Stimulated activated CD4-positive, alpha-beta T cell treated with anti-CD3 and anti-CD28 coated beads, Interleukin-12 subunit alpha, Interleukin-12 subunit beta, amount 100 ng/mL, for 4 hours (primary cell): Measurements from ENCODE around the gene IGF1R.
"Not testable (repeated sequence)": the region's sequence is repeated elsewhere in the genome, so short reads cannot be mapped to it uniquely, and the experiment has no call there.

Source experiments
- DNase-seq: peaks from one replicate; pipeline ENCODE4 v3.0.0-alpha.2; 2020

IGF1R gene

DNA sequence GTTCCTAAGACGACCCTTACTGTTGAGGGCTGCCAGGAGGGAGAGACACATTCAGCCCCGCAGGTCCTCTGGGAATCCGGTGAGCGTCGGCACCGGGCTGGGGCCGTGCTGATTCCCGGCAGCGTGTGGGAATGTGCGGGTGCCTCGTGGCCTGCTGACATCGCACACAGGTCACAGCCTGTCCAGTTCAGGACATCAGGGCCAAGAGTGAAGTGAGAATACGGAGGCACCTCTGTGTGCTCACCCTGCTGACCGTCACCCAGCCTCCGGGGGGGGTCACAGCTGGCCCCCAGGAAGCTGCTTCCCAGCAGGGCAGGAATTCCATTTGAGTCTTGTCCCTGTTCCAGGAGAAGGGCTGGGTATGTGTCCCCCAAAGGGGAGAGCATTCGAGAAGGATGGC is 305.6 kb downstream of the IGF1R start:
- no peak for DNase-seq

DNA sequence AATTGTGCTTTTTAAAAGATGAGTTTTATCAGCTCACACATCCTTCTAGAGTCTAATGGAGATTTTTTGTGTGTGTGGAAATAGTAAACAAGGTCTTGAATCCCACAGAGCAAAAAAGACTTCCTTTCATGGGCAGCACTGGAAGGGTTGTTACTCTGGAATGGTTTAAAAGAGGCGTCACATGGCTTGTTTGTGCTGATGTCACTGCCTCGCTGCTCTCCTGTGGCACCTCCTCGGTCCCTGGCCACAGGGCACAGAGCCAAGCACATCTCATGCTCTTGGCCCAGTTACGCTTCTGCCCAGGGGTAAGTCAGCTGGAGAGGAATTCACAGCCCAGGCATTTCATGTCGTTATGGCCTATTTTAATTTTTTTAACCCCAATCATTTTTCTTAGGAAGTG is 306.1 kb downstream of the IGF1R start:
- DNase-seq, result no peak

DNA sequence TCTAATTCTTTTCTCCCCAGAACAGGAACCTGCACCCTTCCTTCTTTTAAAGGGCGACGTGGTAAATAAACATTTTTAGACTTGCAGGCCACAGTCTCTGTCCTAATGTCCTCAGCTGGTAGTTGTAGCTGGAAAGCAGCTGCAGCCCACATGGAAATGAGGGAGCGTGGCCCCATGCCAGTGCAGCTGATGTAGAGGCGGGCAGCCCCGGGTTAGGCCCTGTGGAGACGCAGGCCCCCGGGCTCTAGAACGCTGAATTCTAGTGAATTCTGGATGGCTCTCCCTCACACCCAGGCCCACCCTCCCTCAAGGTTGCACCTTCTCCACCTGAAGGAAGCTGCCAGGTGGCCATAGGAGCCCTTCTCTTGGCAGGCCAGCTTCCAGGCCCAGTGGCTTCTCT is 307.0 kb downstream of the IGF1R start:
- DNase-seq, result no peak

DNA sequence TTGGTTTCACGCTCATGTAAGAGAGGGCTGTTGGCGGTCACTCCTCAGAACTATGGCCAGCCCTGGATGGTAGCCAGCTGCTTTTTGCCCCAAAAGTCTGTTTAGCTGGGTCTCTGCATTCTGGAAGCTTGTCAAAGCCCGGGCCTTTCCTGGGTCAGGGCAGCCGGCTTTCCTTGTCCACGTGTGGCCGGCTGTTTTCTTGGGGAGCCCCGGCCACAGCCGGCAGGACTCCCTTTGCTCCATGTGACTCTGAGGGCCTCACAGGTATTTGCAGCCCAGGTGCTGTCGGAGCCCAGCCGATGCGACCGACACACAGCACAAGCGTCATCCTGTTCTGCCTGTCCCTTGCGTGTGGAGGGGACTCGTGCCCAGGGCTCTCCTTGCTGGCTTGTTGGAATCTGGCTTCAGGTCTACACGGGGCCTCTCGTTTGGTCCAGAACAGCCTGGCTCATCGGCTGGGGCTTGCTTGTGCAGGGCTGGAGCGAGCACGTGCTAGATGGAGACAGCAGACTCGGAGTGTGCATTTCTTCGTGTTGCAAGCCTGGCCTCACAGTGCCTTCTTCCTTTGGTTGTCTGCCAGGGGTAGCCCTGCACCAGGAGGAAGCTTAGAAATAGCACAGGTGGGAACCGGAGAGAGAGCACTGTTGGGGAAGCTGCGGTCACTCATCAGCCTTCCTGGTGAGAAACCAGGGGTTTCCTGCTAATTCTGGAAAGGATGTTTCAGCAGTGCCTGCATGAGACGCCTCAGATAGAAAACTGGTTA is 307.8 kb downstream of the IGF1R start:
- no peak for DNase-seq

DNA sequence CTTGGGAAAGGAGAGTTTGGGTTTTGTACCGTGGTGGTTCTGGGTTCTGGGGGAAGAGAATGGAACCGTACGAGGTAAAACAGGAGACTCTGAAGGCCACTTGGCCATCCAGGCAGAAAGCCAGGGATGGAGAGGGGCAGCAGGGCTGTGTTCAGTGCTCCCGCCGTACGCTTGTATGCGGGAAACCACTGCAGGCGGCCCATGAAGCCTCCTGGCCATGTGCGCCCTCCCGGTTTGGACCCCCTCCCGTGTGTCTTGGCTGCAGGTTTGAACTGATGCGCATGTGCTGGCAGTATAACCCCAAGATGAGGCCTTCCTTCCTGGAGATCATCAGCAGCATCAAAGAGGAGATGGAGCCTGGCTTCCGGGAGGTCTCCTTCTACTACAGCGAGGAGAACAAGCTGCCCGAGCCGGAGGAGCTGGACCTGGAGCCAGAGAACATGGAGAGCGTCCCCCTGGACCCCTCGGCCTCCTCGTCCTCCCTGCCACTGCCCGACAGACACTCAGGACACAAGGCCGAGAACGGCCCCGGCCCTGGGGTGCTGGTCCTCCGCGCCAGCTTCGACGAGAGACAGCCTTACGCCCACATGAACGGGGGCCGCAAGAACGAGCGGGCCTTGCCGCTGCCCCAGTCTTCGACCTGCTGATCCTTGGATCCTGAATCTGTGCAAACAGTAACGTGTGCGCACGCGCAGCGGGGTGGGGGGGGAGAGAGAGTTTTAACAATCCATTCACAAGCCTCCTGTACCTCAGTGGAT is 308.6 kb downstream of the IGF1R start:
- DNase-seq, result no peak

DNA sequence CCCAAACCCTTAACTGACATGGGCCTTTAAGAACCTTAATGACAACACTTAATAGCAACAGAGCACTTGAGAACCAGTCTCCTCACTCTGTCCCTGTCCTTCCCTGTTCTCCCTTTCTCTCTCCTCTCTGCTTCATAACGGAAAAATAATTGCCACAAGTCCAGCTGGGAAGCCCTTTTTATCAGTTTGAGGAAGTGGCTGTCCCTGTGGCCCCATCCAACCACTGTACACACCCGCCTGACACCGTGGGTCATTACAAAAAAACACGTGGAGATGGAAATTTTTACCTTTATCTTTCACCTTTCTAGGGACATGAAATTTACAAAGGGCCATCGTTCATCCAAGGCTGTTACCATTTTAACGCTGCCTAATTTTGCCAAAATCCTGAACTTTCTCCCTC is 309.3 kb downstream of the IGF1R start:
- DNase-seq, result no peak

DNA sequence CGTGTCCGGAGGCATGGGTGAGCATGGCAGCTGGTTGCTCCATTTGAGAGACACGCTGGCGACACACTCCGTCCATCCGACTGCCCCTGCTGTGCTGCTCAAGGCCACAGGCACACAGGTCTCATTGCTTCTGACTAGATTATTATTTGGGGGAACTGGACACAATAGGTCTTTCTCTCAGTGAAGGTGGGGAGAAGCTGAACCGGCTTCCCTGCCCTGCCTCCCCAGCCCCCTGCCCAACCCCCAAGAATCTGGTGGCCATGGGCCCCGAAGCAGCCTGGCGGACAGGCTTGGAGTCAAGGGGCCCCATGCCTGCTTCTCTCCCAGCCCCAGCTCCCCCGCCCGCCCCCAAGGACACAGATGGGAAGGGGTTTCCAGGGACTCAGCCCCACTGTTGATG is 309.7 kb downstream of the IGF1R start:
- DNase-seq, result no peak

DNA sequence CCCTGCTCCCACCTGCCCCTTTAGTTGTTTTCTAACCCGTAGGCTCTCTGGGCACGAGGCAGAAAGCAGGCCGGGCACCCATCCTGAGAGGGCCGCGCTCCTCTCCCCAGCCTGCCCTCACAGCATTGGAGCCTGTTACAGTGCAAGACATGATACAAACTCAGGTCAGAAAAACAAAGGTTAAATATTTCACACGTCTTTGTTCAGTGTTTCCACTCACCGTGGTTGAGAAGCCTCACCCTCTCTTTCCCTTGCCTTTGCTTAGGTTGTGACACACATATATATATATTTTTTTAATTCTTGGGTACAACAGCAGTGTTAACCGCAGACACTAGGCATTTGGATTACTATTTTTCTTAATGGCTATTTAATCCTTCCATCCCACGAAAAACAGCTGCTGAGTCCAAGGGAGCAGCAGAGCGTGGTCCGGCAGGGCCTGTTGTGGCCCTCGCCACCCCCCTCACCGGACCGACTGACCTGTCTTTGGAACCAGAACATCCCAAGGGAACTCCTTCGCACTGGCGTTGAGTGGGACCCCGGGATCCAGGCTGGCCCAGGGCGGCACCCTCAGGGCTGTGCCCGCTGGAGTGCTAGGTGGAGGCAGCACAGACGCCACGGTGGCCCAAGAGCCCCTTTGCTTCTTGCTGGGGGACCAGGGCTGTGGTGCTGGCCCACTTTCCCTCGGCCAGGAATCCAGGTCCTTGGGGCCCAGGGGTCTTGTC is 310.7 kb downstream of the IGF1R start:
- DNase-seq, result no peak

DNA sequence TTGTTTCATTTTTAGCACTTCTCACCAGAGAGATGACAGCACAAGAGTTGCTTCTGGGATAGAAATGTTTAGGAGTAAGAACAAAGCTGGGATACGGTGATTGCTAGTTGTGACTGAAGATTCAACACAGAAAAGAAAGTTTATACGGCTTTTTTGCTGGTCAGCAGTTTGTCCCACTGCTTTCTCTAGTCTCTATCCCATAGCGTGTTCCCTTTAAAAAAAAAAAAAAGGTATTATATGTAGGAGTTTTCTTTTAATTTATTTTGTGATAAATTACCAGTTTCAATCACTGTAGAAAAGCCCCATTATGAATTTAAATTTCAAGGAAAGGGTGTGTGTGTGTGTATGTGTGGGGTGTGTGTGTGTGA is 311.3 kb downstream of the IGF1R start:
- no peak for DNase-seq

DNA sequence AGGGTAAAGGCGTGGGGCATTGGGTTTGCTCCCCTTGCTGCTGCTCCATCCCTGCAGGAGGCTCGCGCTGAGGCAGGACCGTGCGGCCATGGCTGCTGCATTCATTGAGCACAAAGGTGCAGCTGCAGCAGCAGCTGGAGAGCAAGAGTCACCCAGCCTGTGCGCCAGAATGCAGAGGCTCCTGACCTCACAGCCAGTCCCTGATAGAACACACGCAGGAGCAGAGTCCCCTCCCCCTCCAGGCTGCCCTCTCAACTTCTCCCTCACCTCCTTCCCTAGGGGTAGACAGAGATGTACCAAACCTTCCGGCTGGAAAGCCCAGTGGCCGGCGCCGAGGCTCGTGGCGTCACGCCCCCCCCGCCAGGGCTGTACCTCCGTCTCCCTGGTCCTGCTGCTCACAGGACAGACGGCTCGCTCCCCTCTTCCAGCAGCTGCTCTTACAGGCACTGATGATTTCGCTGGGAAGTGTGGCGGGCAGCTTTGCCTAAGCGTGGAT is 312.3 kb downstream of the IGF1R start:
- no peak for DNase-seq

DNA sequence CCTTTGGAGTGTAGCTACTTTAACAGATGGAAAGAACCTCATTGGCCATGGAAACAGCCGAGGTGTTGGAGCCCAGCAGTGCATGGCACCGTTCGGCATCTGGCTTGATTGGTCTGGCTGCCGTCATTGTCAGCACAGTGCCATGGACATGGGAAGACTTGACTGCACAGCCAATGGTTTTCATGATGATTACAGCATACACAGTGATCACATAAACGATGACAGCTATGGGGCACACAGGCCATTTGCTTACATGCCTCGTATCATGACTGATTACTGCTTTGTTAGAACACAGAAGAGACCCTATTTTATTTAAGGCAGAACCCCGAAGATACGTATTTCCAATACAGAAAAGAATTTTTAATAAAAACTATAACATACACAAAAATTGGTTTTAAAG is 315.1 kb downstream of the IGF1R start:
- DNase-seq, result no peak

DNA sequence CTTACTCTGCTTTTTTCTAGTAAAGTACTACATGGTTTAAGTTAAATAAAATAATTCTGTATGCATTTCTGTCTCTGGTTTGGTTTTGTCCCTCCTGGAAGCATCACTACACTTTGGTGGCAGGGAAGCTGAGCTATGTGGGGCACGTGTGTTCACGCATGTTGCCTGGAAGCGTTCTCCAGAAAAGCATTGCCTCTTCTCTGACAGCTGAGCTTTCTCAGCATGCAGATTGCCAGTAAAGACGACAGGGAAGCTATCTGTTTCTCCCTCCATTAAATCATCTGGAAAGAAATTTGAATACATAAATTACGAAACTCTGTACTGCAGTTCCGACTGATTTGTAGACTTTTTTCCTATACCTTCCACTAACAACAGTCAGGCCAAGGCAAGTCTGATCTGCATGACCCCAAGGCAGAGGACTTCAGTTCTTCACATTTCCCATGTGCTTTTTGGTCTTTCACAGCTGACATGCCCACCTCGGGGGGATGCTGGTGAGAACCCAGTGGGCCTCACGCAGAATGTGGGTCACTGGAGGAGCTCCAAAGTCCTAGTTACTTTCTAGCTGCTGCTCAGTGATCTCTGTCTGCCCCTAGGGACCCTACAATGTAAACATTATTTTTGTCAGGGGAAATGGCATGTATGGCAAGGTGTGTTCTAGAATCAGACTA is 316.3 kb downstream of the IGF1R start:
- DNase-seq, result no peak

DNA sequence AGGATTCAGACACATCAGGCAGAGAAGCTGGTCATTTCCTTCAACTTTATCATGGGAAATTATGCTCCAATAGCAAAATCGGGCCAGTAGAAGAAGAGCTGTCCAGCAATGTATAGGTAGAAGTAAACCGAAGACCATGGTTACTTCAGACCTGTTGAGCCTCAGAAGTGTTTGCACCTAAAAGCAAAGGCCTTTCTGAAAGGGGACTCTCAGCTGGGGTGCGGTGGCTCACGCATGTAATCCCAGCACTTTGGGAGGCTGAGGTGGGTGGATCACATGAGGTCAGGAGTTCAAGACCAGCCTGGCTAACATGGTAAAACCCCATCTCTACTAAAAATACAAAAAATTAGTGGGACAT is 316.8 kb downstream of the IGF1R start:
- not testable (repeated sequence) for DNase-seq

DNA sequence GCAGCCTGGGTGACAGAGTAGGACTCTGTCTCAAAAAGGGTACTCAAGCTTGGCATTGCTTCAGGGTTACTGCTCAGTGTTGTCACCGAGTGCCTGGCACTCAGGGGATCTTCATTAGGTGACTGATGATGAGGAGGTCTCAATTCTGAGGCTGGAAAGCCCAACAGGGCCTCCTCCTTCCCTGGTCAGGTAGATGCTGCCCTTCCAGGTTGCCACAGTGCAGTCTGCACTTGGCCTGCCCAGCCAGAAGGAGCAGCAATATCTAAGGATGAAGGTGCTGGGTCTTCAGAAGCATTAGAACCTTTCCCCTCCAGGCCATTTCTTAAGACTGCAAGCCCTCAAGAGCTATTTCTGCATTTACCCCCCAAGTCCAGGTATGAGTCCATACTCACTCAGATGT is 317.3 kb downstream of the IGF1R start:
- no peak for DNase-seq

DNA sequence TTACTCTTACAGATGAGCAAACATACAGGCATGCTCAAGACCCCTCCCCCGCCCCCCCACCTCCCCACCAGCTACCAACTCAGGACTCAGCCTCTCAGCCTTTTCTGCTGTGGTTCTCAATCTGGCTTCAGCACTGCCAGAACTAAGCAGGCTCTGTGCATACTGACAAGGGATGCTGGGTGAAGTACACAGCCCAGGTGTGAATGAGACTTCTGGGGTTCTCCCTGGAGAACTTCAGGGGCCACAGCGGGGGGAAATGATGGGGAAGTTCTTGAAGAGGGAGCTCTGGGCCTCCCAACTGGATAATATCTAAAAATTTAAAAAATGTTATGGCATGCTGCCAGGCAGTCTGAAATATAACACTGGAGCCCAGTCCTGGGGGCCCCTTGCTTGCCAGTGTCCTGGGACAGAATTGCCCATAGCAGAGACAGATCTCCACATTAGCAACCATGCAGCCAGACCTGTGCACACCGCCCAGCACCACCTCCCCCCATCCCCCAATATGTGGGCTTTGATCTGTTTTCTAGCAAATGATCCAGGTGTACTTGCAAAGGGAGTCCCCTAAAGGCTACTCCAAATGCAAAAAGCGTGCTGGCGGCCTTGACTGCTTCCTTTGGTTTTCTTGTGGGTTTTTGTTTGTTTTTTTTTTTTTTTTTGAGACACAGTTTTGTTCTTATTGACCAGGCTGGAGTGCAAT is 317.9 kb downstream of the IGF1R start:
- DNase-seq, result no peak

DNA sequence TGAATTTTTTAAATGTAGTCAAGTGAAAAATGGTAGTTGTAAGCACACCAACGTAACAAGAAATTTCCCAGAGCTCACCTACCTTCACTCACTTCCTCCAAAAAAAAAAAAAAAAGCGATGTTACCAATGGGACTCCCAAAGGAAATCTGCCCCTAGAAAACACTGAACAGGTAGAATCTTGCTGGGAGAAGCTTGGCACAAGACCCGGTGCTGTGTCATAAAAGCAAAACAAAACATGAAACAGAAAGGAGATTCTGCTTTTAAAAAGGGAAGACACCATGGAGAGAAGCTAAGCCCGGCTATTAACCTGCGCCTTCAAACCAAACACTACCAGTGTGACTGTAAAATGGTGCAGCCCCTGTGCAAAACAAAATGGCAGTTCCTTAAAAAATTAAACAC is 318.8 kb downstream of the IGF1R start:
- no peak for DNase-seq

DNA sequence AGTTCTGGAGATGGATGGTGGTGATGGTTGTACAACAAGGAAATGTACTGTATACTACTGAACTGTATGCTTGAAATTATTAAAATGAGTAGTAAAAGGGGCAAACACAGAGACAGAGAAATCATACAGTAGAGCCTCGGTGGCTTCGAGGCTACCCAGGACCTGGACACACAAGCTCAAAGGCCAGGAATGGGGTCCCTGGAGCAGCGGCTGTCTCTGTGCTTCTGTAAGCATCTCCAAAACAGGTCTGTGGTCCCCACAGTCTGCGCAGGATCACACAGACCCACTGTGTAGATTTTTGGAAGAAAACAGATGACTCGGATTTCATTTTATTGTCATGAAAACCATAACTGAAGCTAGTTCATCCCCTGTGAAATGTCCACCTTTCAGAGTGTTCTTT is 319.6 kb downstream of the IGF1R start:
- DNase-seq, result no peak

DNA sequence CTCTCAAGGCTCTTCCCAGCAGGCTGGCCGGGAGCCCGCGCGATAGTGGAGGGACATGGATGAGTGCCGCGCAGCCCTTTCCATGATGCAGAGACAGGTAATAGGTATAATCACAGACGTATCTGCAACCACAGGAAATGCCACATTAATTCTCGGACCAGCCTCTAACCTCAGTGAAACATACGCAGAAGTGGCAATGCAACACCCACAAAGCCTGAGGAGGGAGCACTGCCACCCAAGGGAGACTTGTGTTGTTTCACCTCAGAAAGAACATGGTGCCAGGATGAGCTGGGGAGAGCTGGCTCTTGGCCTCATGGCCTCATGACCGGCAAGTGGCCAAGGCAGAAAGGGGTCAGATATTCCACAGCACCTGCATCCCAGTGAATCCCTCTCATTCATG is 320.2 kb downstream of the IGF1R start:
- no peak for DNase-seq

DNA sequence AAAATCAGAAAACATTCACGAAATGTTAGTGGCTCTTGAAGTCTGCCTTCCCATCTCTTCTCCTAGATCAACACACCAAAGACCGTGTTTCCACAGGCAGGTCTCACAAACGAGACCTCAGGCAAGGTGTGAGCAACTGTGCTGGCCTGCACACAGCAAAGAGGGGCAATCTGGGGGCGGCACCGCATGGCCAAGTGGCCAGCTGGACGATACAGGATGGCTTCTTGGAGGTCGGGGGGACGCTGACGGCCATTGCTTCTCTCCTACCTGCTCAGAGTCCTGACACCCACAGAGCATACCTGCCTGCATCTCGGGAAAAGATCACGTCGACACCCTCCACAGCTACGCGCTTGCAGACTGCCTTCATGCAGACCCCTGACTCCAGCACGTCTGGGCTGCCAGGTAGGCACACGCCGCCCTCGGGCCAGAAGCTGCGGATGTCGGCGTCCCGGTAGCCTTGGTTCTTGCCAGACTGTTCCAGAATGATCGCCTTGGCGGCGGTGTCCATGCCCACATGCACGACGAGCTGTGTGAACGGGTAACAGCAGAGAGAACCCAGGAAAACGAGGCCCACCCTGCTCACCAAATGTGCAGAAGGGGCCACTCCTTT is 320.9 kb downstream of the IGF1R start:
- no peak for DNase-seq

DNA sequence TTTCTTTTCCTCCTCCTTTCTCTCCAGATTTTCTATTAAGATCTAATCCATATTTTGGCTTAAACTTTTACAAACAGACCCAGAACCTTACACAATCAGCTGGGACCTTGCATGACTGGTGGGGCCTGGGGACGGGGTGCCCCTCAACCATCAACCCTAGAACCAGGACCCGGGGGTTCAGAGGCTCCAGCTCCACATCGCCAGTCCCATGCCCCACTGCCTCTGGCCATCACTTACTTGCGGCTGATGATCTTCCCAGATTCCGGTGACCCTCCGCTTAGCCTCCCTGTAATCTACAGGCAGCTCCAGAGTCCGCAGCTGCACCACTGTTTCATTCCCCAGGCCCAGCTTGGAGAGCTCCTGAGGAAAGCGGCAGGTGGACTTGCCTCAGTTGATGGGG is 322.5 kb downstream of the IGF1R start:
- no peak for DNase-seq

DNA sequence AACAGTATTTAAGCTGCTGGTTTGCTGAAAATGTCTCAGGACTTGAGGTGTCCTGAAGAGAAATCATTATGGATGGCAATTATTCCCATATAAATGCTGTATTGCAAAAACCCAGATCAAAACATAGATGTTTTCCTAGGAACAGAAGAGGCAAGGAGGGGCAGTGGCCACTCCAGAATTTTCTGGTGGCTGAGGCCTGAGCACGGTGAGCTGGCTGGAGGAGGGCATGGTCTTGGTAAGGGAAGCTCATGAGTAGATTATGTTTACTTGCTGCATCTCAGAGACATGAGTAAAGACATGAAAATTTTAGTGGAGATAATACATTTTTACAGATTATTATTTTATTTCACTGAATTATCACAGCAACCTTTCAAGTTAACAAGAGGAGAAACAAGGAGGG is 328.2 kb downstream of the IGF1R start:
- no peak for DNase-seq

DNA sequence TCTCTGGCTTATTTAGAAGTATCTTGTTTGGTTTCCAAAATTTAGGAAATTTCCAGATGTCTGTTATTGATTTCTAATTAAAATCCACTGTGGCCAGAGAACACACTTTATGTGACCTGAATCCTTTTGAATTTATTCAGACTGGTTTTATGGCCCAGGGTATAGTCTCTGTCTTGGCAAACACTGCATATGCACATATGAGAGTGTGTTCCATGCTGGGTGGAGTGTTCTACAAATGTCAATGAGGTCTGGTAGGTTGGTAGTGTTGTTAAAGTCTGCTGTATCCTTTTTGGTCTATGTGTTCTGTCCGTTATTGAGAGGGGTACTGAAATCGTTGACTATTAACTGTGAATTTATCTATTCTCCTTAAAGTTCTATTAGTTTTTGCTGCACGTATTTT is 329.1 kb downstream of the IGF1R start:
- DNase-seq, result no peak
